ENCODE data around the gene MAP2K5.

The MAP2K5 gene

GRCh38 chr15:67515557-67515956, 26.9 kb upstream of the MAP2K5 start:
- DNase-seq: no peak
- no peaks in the 10 kb centered on the region for H3K36me3 ChIP-seq
- no peaks in the 10 kb centered on the region for H3K9me3 ChIP-seq (ENCODE audit: severe bottlenecking)
- no peak for TF ChIP-seq CTCF (IDR thresholded peaks at IDR 0.05; ENCODE audit: low read depth, low read length)
- no peak overlapping the region for H3K27ac ChIP-seq
- no peak overlapping the region for H3K4me3 ChIP-seq (ENCODE audit: low read depth, low read length)
- H3K27me3 ChIP-seq (ENCODE audit: insufficient read depth, low read depth, severe bottlenecking): no peaks in the 10 kb centered on the region

- TF ChIP-seq CTCF (IDR thresholded peaks at IDR 0.05; ENCODE audit: low read depth, low read length): no peak
- H3K27ac ChIP-seq: peak overlapping the region; percentile 51
- H3K9me3 ChIP-seq (ENCODE audit: severe bottlenecking): no peaks in the 10 kb centered on the region
- H3K36me3 ChIP-seq: peaks cover 5% of the 10 kb centered on the region
- DNase-seq: no peak
- peak overlapping the region; percentile 57 for H3K4me3 ChIP-seq (ENCODE audit: low read depth, low read length)
- no peaks in the 10 kb centered on the region for H3K27me3 ChIP-seq (ENCODE audit: insufficient read depth, low read depth, severe bottlenecking)
Observed at GRCh38 chr15:67520321-67521028, 22.0 kb upstream of the MAP2K5 start.

DNA sequence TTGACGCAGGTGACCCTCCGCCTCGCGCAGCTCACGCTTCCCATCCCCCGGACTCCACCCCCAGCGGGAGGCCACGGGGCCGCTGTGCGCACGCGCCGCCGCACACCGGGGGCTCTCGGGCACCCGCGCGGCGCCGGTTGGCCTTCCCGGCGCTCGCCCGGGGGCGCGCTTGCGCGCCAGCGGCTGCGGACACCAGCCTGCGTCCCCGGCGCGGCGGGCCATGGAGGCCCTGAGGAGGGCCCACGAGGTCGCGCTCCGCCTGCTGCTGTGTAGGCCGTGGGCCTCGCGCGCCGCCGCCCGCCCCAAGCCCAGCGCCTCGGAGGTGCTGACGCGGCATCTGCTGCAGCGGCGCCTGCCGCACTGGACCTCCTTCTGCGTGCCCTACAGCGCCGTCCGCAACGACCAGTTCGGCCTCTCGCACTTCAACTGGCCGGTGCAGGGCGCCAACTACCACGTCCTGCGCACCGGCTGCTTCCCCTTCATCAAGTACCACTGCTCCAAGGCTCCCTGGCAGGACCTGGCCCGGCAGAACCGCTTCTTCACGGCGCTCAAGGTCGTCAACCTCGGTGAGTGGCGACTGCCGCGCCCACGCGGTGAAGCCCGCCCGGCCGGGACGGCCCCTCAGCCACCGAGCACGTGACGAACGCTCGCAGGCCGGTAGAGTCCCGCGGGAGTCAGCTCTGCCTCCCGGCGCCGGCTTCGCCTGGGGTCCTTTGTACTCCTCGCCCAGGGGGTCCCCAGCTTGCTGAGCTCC, 21.3 kb upstream of the MAP2K5 start, which contains the start of gene C15orf61:
TSS of gene C15orf61 (plus strand) at position 103 of the 754 bp plus-strand sequence. CDS start at position 221, 118 bp downstream.
- Histone ChIP-seq H3K36me3 (peaks cover 8% of the 10 kb centered on the region), H3K4me3 (ENCODE audit: low read depth, low read length) (peak within 1 kb of the TSS; percentile 70), H3K27ac (peak within 1 kb of the TSS; percentile 97), H3K9me3 (ENCODE audit: severe bottlenecking) (no peaks in the 10 kb centered on the region), H3K27me3 (ENCODE audit: insufficient read depth, low read depth, severe bottlenecking) (no peaks in the 10 kb centered on the region)
- TF ChIP-seq CTCF (IDR thresholded peaks at IDR 0.05; ENCODE audit: low read depth, low read length): 0 out of 2 replicates have a peak, but pooled peaks have one; percentile 3
- DNase-seq: peak; percentile 87

DNA sequence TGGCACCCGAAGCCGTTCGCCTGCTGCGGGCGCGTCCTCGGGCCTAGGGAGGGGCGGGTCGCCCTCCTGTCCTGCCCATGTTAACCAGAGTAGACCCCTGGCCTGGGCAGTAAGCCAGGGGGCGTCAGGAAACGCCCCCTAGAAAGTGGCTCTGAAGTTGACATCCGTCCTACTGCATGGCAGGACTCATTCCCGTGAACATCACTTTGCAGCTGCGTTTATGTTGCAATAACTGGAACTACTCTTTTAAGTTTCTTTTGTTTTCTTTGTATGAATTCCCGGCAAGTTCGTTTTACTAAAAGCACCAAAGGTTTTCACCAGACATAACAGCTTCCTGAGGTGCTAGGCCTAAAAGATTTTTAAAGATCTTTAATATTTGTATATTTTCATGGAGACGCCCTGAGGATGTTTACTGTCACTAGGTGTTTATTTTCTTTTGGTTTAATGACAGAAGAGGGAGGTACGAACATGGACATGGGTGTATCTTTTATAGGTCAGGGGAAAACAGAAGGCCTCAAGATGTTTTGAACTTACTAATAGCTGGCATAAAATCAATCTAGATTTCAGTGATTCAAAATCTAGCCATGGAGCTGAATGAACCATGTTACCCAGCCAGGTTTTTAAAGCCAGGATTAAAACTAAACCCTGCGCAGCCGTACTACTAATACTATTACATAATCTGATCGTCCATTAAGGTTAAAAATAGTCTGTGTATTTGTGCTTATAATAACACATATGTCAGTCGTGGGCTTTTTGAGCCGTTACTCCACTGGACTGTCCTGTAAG, 20.5 kb upstream of the MAP2K5 start:
- Histone ChIP-seq H3K27me3 (ENCODE audit: insufficient read depth, low read depth, severe bottlenecking) (no peaks in the 10 kb centered on the region), H3K9me3 (ENCODE audit: severe bottlenecking) (no peaks in the 10 kb centered on the region), H3K36me3 (peaks cover 14% of the 10 kb centered on the region), H3K27ac (peak overlapping the region; percentile 97), H3K4me3 (ENCODE audit: low read depth, low read length) (peak overlapping the region; percentile 70)
- peak; percentile 35 for DNase-seq
- TF ChIP-seq CTCF (IDR thresholded peaks at IDR 0.05; ENCODE audit: low read depth, low read length): no peak

- no peak for TF ChIP-seq CTCF (IDR thresholded peaks at IDR 0.05; ENCODE audit: low read depth, low read length)
- H3K36me3 ChIP-seq: peaks cover 23% of the 10 kb centered on the region
- H3K27me3 ChIP-seq (ENCODE audit: insufficient read depth, low read depth, severe bottlenecking): no peaks in the 10 kb centered on the region
- DNase-seq: no peak
- H3K4me3 ChIP-seq (ENCODE audit: low read depth, low read length): no peak overlapping the region
- no peaks in the 10 kb centered on the region for H3K9me3 ChIP-seq (ENCODE audit: severe bottlenecking)
- H3K27ac ChIP-seq: no peak overlapping the region
Observed at GRCh38 chr15:67523330-67523729, 19.2 kb upstream of the MAP2K5 start.
